Glutamatergic neuron (in vitro differentiated cells): Measurements from ENCODE around the gene BLTP2. TPM values are rescaled to one million over a fixed set of nuclear protein-coding genes. Genes with fewer than 3 reads are reported as not detected.

Experiments
- DNase-seq: peaks from one replicate; pipeline ENCODE4 v3.0.0; 2022
- H3K27ac Mint-ChIP-seq: one replicate; pipeline ENCODE4 v1.8.0; 2020; ENCODE audit warnings: mild to moderate bottlenecking, mixed read lengths, inconsistent platforms; ENCODE audit not compliant: unreplicated experiment
- H3K27me3 Mint-ChIP-seq: one replicate; pipeline ENCODE4 v1.8.0; 2020; ENCODE audit warnings: mild to moderate bottlenecking, moderate library complexity, mixed read lengths, inconsistent platforms; ENCODE audit not compliant: unreplicated experiment
- H3K36me3 Mint-ChIP-seq: one replicate; pipeline ENCODE4 v1.8.0; 2020; ENCODE audit warnings: mild to moderate bottlenecking, mixed read lengths, inconsistent platforms; ENCODE audit not compliant: unreplicated experiment
- H3K4me1 Mint-ChIP-seq: one replicate; pipeline ENCODE4 v1.8.0; 2020; ENCODE audit warnings: mild to moderate bottlenecking, low read depth, mixed read lengths, inconsistent platforms; ENCODE audit not compliant: unreplicated experiment
- H3K4me3 Mint-ChIP-seq: one replicate; pipeline ENCODE4 v1.8.0; 2020; ENCODE audit warnings: mild to moderate bottlenecking, mixed read lengths, inconsistent platforms; ENCODE audit not compliant: unreplicated experiment
- H3K9me3 Mint-ChIP-seq: one replicate; pipeline ENCODE4 v1.8.0; 2020; ENCODE audit warnings: mild to moderate bottlenecking, moderate library complexity, mixed read lengths, inconsistent platforms; ENCODE audit not compliant: unreplicated experiment
- total RNA-seq: library from RNA; stranded (reverse); fragmentation: NEBNext Ultra II Directional; extraction: Animal tissue kit (Norgen Biotek cat#: 25700); gene quantifications from one replicate; pipeline ENCODE4 v1.2.1, GENCODE V29; 2021; ENCODE audit not compliant: unreplicated experiment
- TF ChIP-seq, protein P1 (sequence below): fragments of 200-600 bp; sonication (generic); IDR thresholded peaks from one replicate; pipeline ENCODE4 v1.5.0; 2021; ENCODE audit not compliant: partially characterized antibody, unreplicated experiment

The BLTP2 gene
- total RNA-seq, 1 donor from 2014 or later, result 181 TPM

DNA sequence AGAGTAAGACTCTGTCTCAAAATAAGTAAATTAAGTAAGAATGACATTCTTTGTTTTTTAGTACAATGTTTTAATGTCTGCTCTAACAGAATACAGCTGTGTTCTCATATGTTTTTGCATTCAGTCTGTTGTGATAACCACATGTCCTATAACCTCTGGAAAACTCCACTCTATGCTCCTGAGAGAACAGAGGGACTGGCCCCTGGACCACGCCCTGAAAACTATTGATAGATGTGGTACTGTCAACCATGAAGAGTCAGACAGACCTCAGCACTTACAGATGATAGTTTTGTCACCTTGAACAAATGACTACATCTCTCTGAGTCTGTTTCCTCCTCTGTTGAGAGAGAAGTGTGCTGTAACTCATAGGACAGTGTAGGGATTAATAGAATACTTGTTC is 25.0 kb upstream of the BLTP2 start:
- H3K27me3 Mint-ChIP-seq, result no peaks in the 10 kb centered on the region
- no peak overlapping the region for H3K4me3 Mint-ChIP-seq
- peaks cover 5% of the 10 kb centered on the region for H3K9me3 Mint-ChIP-seq
- TF ChIP-seq, protein P1, sequence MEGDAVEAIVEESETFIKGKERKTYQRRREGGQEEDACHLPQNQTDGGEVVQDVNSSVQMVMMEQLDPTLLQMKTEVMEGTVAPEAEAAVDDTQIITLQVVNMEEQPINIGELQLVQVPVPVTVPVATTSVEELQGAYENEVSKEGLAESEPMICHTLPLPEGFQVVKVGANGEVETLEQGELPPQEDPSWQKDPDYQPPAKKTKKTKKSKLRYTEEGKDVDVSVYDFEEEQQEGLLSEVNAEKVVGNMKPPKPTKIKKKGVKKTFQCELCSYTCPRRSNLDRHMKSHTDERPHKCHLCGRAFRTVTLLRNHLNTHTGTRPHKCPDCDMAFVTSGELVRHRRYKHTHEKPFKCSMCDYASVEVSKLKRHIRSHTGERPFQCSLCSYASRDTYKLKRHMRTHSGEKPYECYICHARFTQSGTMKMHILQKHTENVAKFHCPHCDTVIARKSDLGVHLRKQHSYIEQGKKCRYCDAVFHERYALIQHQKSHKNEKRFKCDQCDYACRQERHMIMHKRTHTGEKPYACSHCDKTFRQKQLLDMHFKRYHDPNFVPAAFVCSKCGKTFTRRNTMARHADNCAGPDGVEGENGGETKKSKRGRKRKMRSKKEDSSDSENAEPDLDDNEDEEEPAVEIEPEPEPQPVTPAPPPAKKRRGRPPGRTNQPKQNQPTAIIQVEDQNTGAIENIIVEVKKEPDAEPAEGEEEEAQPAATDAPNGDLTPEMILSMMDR, result no peak
- peaks cover 12% of the 10 kb centered on the region for H3K36me3 Mint-ChIP-seq
- peaks cover 13% of the 10 kb centered on the region for H3K4me1 Mint-ChIP-seq
- DNase-seq, result no peak
- H3K27ac Mint-ChIP-seq, result no peak overlapping the region

DNA sequence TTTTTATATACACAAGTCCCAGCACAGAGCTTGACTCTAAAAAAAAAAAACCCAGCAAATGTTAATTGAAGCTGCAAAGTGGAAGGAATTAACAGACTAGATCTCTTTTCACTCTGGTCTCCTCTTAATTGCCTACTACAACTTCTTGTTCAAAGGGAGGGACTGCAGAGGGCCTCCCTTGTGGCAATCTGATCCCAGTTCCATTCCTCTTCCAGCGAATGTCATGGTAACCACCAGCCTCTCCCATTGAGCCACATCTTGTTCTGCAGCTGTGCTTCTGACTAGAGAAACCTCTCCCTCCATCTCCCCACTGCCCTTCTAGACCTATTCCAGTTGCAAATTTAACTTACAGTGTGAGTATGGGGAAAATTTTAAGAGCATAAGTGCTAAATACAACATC is 22.9 kb upstream of the BLTP2 start:
- TF ChIP-seq, protein P1, result no peak
- no peaks in the 10 kb centered on the region for H3K36me3 Mint-ChIP-seq
- H3K4me3 Mint-ChIP-seq, result peak overlapping the region; percentile 39
- peak overlapping the region; percentile 4 for H3K27ac Mint-ChIP-seq
- H3K9me3 Mint-ChIP-seq, result no peaks in the 10 kb centered on the region
- no peaks in the 10 kb centered on the region for H3K27me3 Mint-ChIP-seq
- DNase-seq, result no peak
- peaks cover 21% of the 10 kb centered on the region for H3K4me1 Mint-ChIP-seq

GRCh38 chr17:28665994-28666393 is 21.0 kb upstream of the BLTP2 start:
- H3K36me3 Mint-ChIP-seq, result peaks cover 2% of the 10 kb centered on the region
- DNase-seq, result no peak
- peaks cover 23% of the 10 kb centered on the region for H3K4me1 Mint-ChIP-seq
- no peak overlapping the region for H3K27ac Mint-ChIP-seq
- TF ChIP-seq, protein P1, result no peak
- no peak overlapping the region for H3K4me3 Mint-ChIP-seq
- H3K9me3 Mint-ChIP-seq, result peaks cover 4% of the 10 kb centered on the region
- H3K27me3 Mint-ChIP-seq, result peaks cover 3% of the 10 kb centered on the region

DNA sequence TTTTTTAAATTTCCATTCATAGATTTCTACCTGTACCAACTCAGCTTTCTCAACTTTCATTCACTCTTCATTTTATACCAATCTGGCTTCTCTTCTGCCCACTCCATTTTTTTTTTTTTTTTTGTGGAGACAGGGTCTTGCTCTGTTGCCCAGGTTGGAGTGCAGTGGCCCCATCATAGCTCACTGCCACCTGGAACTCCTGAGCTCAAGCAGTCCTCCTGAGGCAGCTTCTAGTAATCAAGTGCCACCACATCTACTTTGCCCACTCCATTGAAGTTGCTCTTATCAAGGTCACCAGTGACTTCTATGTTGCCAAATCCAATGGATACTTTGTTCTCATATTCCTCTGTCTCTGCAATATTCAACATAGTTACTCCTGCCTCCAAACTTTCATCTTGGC is 18.8 kb upstream of the BLTP2 start:
- no peak for DNase-seq
- H3K9me3 Mint-ChIP-seq, result peaks cover 4% of the 10 kb centered on the region
- TF ChIP-seq, protein P1, result no peak
- no peak overlapping the region for H3K27ac Mint-ChIP-seq
- H3K27me3 Mint-ChIP-seq, result peaks cover 3% of the 10 kb centered on the region
- H3K4me3 Mint-ChIP-seq, result peak overlapping the region; percentile 99
- peaks cover 14% of the 10 kb centered on the region for H3K36me3 Mint-ChIP-seq
- peaks cover 23% of the 10 kb centered on the region for H3K4me1 Mint-ChIP-seq

DNA sequence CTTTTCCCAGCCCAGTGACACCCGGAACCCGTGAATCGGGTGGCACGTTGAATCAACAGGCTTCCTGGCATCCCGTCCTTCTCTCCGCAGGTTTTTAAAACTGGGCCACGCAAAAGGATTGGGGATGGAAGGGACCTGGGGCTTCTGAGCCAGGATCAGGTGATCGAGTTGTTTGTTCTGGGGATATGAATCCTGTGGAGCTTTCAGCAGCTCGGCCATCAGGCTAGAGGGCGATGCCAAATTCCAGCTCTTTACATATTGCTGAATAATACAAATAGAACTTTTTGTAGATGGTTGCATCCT is 17.5 kb upstream of the BLTP2 start:
- Mint-ChIP-seq H3K9me3 (peaks cover 6% of the 10 kb centered on the region), H3K4me3 (peak overlapping the region; percentile 99), H3K27ac (peak overlapping the region; percentile 96), H3K27me3 (peaks cover 3% of the 10 kb centered on the region), H3K36me3 (peaks cover 21% of the 10 kb centered on the region), H3K4me1 (peaks cover 11% of the 10 kb centered on the region)
- TF ChIP-seq, protein P1, result no peak
- DNase-seq, result no peak
